Spleen (tissue), 7 donors: Measurements from ENCODE around the gene ZNHIT2.
"Not testable (repeated sequence)": the region's sequence is repeated elsewhere in the genome, so short reads cannot be mapped to it uniquely, and the experiment has no call there.

Source experiments
- CTCF ChIP-seq, 11 experiments: fragments of 200-600 bp in 7 of 11; fragments of 450-650 bp in 4 of 11; sonication (generic) in 4 of 11; IDR thresholded peaks in 8 of 11; conservative IDR thresholded peaks in 3 of 11; 1 replicate in 7 of 11; 2 replicates in 4 of 11; pipeline versions ENCODE4 v1.4.0 to v1.8.0; 2016 to 2021; ENCODE audit warnings: antibody characterized with exemption in 11 of 11, inconsistent platforms in 4 of 11, mild to moderate bottlenecking in 1 of 11
- POLR2AphosphoS5 ChIP-seq, 3 donors: sonication (generic); formaldehyde crosslinking; IDR thresholded peaks; one replicate each; pipeline ENCODE4 v1.5.1; 2017; ENCODE audit warnings: antibody characterized with exemption in 3 of 3
- donor health status: DM: no; HTN: no; CAD: no; lungs with moderate emphysema.
- donor health status: DM: no; HTN: no; CAD: no.
- donor health status: DM: no; HTN: no; CAD: no.

- TF ChIP-seq CTCF (IDR thresholded peaks at IDR 0.05 in 8 of 11, conservative IDR thresholded peaks at IDR 0.05 in 3 of 11); POLR2AphosphoS5 (IDR thresholded peaks at IDR 0.05): not testable (repeated sequence)
These were observed 32.6 kb upstream of the ZNHIT2 start for GRCh38 chr11:65150131-65150508.
